ENCODE data around the gene BTBD16. TPM values are rescaled to one million over a fixed set of nuclear protein-coding genes. Genes with fewer than 3 reads are reported as not detected.

Gene BTBD16
- total and polyA plus RNA-seq, 2 donors from 2014 or later: 0.34 to 1.2 TPM

DNA sequence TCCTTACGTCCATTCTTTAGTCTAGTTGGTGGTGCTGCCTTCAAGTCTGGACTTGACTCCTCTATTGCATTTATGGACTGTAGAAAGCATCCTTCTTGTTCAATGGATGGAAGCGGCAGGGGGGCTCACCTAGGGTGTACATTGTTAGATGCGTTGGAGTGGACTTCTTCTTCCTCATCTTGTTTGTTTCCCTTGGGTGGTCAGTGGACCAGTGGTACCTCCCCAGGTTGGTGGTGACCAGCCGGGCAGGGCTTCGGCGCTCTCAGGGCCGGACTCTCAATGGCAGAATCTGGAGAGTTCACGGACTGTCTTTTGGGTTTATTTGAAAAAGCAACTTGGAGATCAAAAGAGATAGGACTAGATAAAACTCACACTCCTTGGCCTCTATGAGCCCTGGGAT is 6.2 kb upstream of the BTBD16 start:
- Histone ChIP-seq H3K9ac (ENCODE audit: low read length in 3 of 3) (no peak overlapping the region), H3K27ac (ENCODE audit: low read depth in 2 of 2, low read length in 2 of 2) (no peak overlapping the region), H3K9me3 (ENCODE audit: control insufficient read depth in 2 of 3, insufficient read depth in 1 of 3, low read length in 3 of 3) (no peaks in the 10 kb centered on the region), H3K4me3 (ENCODE audit: low read length in 3 of 3) (no peak overlapping the region), H3K27me3 (ENCODE audit: control insufficient read depth, insufficient read depth, low read length) (no peaks in the 10 kb centered on the region), H3K4me1 (ENCODE audit: control insufficient read depth in 2 of 3, insufficient read depth in 2 of 3, low read depth in 1 of 3, low read length in 3 of 3) (no peaks in the 10 kb centered on the region), H3K36me3 (ENCODE audit: control insufficient read depth in 2 of 3, insufficient read depth in 3 of 3, low read length in 3 of 3) (peaks cover 0 to 2% (median 0%) of the 10 kb centered on the region in 3 donors)
- peak in 1 of 5 donors; percentile 15 for DNase-seq
- intact Hi-C loops (cut with DNase I): no loop called here
- TF ChIP-seq, protein P1, sequence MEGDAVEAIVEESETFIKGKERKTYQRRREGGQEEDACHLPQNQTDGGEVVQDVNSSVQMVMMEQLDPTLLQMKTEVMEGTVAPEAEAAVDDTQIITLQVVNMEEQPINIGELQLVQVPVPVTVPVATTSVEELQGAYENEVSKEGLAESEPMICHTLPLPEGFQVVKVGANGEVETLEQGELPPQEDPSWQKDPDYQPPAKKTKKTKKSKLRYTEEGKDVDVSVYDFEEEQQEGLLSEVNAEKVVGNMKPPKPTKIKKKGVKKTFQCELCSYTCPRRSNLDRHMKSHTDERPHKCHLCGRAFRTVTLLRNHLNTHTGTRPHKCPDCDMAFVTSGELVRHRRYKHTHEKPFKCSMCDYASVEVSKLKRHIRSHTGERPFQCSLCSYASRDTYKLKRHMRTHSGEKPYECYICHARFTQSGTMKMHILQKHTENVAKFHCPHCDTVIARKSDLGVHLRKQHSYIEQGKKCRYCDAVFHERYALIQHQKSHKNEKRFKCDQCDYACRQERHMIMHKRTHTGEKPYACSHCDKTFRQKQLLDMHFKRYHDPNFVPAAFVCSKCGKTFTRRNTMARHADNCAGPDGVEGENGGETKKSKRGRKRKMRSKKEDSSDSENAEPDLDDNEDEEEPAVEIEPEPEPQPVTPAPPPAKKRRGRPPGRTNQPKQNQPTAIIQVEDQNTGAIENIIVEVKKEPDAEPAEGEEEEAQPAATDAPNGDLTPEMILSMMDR (IDR thresholded peaks at IDR 0.05; ENCODE audit: borderline replicate concordance, extremely low read depth, insufficient read depth): no peak
- no peak for FAIRE-seq

- no peak overlapping the region for H3K4me3 ChIP-seq (ENCODE audit: low read length in 3 of 3)
- FAIRE-seq (no peak), DNase-seq (peak in 4 of 5 donors; percentile 52 to 83 (median 68))
- no peaks in the 10 kb centered on the region for H3K27me3 ChIP-seq (ENCODE audit: control insufficient read depth, insufficient read depth, low read length)
- TF ChIP-seq, protein P1 (IDR thresholded peaks at IDR 0.05; ENCODE audit: borderline replicate concordance, extremely low read depth, insufficient read depth): no peak
- peaks cover 0 to 2% (median 0%) of the 10 kb centered on the region in 3 donors for H3K36me3 ChIP-seq (ENCODE audit: control insufficient read depth in 2 of 3, insufficient read depth in 3 of 3, low read length in 3 of 3)
- no peak overlapping the region for H3K9ac ChIP-seq (ENCODE audit: low read length in 3 of 3)
- no peak overlapping the region for H3K27ac ChIP-seq (ENCODE audit: low read depth in 2 of 2, low read length in 2 of 2)
- H3K4me1 ChIP-seq (ENCODE audit: control insufficient read depth in 2 of 3, insufficient read depth in 2 of 3, low read depth in 1 of 3, low read length in 3 of 3): no peaks in the 10 kb centered on the region
- H3K9me3 ChIP-seq (ENCODE audit: control insufficient read depth in 2 of 3, insufficient read depth in 1 of 3, low read length in 3 of 3): no peaks in the 10 kb centered on the region
- intact Hi-C loops (cut with DNase I): no loop called here
Measured at GRCh38 chr10:122265896-122266295, 5.2 kb upstream of the BTBD16 start.

DNA sequence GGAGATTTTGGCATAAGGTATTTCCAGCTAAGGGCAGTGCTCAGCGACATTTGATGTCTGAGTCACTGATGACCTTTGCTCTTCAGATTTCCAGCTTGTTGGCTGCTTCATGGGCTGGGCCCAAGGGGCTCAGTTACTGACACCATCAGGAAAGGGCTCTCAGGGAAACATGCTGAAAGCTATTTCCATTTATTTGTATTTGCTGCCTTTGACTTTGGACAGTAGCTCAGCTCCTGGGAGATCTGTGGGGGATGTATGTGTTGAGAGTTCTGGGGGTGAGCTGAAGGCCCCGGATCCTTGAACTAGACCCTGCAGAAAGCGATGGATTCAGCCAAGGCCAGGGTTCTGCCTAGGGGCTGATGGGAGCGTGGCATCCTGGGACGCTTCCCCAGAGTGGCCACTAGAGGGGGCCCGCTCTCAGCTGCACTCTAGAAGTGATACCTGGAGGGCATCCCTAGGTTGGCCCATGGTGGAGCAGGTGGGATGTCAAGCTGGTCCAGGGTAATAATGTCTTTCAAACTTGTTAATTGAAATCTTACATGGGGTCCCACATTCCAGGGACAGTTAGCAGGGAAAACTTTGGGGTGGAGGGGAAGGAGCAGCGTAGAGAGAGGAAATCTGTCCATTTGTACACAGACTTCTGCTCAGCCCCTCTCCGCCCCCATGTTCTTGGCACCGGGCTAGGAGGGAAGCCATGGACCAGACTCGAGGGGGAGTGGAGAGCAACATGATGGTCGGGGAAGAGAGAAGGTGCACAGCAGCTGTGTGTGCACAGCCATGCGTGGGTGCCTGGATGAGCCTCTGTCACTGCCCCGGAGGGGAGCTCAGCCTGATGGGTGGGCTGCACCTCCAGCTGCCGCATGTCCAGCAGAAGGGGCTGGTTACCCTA is 3.0 kb upstream of the BTBD16 start:
- H3K4me1 ChIP-seq (ENCODE audit: control insufficient read depth in 2 of 3, insufficient read depth in 2 of 3, low read depth in 1 of 3, low read length in 3 of 3): no peaks in the 10 kb centered on the region
- no peak overlapping the region for H3K4me3 ChIP-seq (ENCODE audit: low read length in 3 of 3)
- H3K9me3 ChIP-seq (ENCODE audit: control insufficient read depth in 2 of 3, insufficient read depth in 1 of 3, low read length in 3 of 3): no peaks in the 10 kb centered on the region
- TF ChIP-seq, protein P1 (IDR thresholded peaks at IDR 0.05; ENCODE audit: borderline replicate concordance, extremely low read depth, insufficient read depth): peak; percentile 64
- no peaks in the 10 kb centered on the region for H3K27me3 ChIP-seq (ENCODE audit: control insufficient read depth, insufficient read depth, low read length)
- DNase-seq: peak in 3 of 5 donors; percentile 41 to 72 (median 63)
- intact Hi-C loops (cut with DNase I): no loop called here
- H3K36me3 ChIP-seq (ENCODE audit: control insufficient read depth in 2 of 3, insufficient read depth in 3 of 3, low read length in 3 of 3): peaks cover 0 to 2% (median 0%) of the 10 kb centered on the region in 3 donors
- no peak overlapping the region for H3K27ac ChIP-seq (ENCODE audit: low read depth in 2 of 2, low read length in 2 of 2)
- FAIRE-seq: no peak
- H3K9ac ChIP-seq (ENCODE audit: low read length in 3 of 3): no peak overlapping the region
